Measurements from ENCODE around the gene OR2V2.

GRCh38 chr5:181195249-181195761 is 47.9 kb downstream of the OR2V2 start:
- TF ChIP-seq SUZ12 (IDR thresholded peaks at IDR 0.05; ENCODE audit: extremely low read depth, insufficient read depth, insufficient read length) = no peak
- no peak for TF ChIP-seq YY1 (IDR thresholded peaks at IDR 0.05; ENCODE audit: insufficient read depth, insufficient read length)
